DMS 273 (cell line): ENCODE measurements around the gene ABAT.

Experiments used
- DNase-seq: peaks from one replicate; lab custom pipeline; 2025; ENCODE audit not compliant: unreplicated experiment; lab: John Stamatoyannopoulos, UW

Gene ABAT

GRCh38 chr16:8714807-8715206 is 40.4 kb downstream of the ABAT start:
- no peak for DNase-seq

DNA sequence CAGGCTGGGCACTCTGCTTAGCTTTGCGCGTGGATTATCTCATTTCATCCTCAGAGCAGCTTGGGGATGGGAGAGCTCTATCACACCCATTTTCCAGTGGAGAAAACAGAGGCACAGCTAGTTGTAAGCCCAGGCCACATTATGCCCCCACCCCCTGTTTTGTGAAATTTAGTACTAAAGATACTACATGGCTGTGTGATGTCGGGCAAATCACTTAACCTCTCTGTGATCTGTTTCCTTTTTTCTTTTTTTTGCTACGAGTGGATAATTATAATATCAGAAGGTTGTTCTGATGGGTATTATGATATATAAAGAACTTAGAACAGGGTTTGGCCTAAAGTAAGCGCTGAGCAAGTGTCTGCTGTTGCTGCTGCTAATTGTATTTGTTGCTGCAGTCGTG is 41.6 kb downstream of the ABAT start:
- no peak for DNase-seq

GRCh38 chr16:8716592-8716991 is 42.2 kb downstream of the ABAT start:
- DNase-seq = no peak

DNA sequence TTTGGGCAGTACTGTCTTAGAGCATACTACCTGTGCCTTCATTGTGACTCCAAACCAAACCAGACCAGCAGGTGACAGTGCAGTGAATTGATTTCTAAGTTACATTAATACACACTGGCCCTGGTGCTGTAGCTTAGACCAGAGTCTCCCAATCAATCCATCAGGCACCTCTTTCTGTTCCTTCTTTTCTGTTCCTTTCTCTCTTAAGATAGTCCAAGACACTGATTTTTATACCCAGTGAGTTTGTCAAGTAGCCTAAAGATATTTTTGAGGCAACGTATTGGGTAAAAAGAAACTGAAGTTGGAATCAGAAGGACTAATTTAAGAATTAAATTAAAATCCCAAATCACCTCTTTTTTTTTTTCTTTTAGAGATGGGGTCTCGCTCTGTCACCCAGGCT is 43.1 kb downstream of the ABAT start:
- no peak for DNase-seq

DNA sequence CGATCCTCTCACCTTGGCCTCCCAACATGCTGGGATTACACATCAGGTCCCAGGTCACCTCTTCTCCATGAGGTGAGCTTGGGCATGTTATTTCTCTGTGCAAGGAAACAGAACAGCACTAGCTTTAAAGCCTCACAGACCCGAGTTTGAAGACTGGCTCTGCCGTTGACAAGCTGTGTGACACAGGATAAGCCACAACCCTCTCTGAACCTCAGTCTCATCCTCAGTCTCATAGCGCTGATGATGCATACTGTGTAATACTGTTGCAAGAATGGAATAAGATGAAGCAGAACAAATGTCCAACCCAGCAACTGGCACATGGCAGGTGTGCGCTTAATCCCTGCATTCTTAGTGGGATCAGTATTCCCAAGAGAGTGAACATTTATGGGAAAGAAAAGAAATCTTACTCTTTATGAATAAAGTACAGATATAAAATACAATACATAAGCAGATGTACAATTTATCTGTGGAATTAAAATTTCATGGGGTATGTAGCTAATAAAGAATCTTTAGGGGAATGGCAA is 43.5 kb downstream of the ABAT start:
- no peak for DNase-seq

DNA sequence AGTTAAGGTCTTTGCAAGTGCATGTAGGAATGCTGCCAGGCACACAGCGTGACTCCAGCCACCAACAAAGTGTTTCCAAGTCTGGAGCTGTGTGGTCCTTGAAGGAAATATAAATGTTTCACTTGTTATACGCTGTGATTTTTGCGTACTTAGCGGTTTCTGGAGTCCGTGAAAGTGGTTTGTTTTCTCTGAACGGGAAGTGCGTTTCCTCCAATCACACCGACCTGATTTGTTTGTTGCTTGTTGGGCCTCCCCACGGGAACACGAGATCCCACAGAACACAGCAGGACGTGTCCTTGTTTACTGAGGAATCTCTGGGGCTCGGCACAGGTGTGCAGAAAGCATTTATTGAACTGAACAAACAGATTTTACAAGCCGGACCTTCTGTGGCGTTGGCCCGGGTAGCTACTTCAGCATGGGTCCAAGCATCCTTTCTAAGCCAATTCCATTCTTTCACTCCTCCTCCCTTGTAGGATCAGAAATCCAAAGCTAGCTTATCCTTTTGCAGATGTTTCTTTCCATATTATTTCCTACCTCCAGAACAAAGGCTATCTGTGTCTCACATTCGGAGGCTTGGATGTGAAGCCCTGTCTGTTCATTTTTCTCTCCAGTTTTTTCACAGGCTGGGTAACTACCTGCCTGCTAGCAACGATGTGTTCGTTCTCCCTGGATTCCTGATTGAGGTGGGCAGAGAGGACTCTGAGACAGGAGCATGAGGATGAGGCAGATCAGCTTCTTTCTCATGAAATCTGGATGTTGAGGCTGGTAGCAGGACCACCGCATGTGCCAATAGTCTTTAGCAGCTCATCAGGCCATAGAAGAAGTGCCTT is 44.6 kb downstream of the ABAT start:
- no peak for DNase-seq

GRCh38 chr16:8720080-8720966 is 45.9 kb downstream of the ABAT start:
- DNase-seq = peak; percentile 78

GRCh38 chr16:8720967-8721308 is 46.5 kb downstream of the ABAT start:
- no peak for DNase-seq

- DNase-seq = no peak
Observed at GRCh38 chr16:8721336-8722024, 47.1 kb downstream of the ABAT start.

- no peak for DNase-seq
Observed at GRCh38 chr16:8722025-8722348, 47.6 kb downstream of the ABAT start.

DNA sequence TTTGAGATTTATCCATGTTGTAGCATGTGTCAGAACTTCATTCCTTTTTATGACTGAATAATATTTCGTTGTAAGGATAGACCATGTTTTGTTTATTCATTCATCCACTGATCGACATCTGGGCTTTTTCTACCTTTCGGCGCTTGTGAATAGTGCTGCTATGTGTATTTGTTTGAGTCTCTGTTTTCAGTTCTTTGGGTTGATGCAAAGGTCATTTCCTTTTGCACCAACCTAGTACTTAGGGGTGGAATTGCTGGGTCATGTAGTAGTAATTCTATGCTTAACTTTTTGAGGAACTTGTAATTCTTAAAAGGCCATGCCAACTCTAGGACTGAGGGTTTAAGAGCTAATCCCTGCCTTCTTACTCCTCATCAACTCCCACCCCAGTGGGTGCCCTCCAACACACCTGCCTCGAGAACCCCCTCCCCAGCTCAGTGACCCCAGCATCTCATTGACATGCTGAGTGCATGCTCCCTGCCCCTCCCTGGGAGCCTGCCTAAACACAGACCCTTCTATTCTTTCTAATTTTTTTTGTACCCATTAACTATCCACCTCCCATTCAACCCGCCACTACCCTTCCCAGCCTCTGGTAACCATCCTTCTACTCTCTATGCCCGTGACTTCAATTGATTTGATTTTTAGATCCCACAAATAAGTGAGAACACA is 51.2 kb downstream of the ABAT start:
- DNase-seq = no peak

- no peak for DNase-seq
Observed at GRCh38 chr16:8727131-8727806, 52.9 kb downstream of the ABAT start.

GRCh38 chr16:8727857-8728618 is 53.6 kb downstream of the ABAT start:
- no peak for DNase-seq

DNA sequence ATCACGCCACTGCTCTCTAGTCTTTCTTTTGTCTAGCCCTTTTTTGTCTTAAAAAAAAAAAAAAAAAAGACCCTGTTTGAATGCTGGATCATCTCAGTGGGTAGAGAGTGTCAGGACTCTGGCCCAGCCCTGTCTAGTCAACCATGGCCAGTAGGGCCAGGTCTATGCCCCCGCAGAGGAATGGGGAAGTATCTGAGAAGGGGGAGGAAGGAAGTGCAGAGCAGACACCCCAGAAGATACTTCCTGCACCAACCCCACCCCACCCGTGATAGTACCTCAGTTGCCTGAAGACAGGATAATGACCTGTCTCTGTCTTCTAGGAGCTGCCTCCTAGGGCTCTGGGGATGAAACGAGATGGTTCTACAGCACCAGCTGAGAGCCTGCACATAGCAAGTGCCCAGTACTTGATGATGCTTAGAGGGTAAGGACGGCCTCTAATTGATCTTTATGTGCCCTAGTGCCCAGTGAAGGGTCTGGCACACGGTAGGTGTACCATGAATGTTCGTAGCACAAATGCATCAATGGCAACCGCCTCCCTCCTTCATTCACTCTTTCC is 55.4 kb downstream of the ABAT start:
- no peak for DNase-seq

GRCh38 chr16:8730335-8730915 is 56.0 kb downstream of the ABAT start:
- DNase-seq = peak; percentile 21

DNA sequence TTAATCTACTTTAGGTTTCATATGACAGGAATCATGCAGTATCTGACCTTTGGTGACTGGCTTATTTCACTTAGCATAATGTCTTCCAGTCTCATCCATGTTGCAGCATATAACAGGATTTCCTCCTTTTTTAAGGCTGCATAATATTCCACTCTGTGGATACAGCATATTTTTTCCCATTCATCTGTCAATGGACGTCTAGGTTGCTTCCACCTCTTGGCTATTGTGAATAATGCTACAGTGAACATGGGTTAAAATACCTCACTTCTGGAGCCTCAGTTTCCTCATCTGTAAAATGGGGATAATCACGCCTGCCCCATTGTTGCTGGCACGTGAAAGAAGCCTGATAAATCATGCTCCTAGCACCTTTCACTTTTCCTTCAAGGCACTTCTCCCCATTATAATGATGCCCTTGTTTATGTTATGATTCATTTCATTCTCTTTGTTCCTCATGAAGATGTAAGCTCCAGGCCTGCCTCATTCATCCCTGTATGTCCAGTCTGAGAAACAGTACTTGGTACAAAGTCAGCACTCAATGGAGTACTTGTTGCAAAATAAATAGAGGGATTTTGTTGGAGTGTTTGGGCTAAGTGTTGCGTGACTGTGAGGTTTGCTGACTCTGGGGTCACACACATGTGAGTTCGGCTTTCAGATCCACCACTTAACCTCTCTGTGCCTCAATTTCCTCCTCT is 59.6 kb downstream of the ABAT start:
- no peak for DNase-seq

GRCh38 chr16:8735574-8735973 is 61.2 kb downstream of the ABAT start:
- no peak for DNase-seq

DNA sequence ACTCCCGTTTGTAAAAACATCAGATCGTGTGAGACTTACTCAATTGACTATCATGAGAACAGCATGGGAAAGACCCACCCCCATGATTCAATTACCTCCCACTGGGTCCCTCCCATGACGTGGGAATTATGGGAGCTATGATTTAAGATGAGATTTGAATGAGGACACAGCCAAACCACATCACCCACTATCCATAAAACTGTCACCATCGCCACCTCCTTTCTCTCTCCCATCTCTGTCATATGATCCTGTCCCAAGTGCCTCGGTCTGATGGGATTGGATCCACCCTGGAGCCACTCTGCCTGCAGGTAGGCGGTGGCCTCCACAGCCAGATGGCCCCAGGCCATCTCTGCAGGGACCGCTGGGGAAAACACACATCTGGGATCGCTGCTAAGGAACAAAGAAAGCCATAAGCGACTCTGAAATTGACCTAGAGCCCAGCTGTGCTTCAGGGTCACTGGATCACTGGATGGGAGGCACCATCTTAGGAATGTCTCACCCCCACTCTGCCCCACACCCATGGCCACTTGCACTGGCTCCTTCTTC is 61.8 kb downstream of the ABAT start:
- DNase-seq = peak; percentile 35
